HL-60/S4 (cell line): ENCODE results near the gene CDC42BPG.

Experiments
- in situ Hi-C: fragments of 300-500 bp; cut with MboI; formaldehyde crosslinking; loops from 2 replicates; pipeline ENCODE4 v1.14.3; 2022; ENCODE audit warnings: low sequenced_read_pairs

Gene CDC42BPG

DNA sequence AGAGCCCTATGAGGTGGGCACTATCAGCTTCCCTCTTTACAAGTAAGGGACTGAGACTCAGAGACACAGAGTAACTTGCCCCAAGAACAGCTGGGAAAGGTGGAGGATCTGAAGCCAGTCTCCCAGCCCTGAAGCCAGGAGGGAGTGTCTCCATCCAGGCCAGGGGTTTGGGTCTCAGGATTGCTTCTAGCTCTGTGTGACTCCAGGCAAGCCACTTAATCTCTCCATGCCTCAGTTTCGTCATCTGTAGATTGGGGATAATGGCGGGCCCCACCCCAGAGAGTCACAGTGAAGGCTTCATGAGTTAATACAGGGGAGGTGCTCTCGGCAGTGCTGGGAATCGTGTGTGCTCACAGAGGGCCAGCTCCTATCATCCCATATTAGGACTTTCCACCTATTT lies 52.0 kb downstream of the CDC42BPG start:
- in situ Hi-C loops = no loop called here

DNA sequence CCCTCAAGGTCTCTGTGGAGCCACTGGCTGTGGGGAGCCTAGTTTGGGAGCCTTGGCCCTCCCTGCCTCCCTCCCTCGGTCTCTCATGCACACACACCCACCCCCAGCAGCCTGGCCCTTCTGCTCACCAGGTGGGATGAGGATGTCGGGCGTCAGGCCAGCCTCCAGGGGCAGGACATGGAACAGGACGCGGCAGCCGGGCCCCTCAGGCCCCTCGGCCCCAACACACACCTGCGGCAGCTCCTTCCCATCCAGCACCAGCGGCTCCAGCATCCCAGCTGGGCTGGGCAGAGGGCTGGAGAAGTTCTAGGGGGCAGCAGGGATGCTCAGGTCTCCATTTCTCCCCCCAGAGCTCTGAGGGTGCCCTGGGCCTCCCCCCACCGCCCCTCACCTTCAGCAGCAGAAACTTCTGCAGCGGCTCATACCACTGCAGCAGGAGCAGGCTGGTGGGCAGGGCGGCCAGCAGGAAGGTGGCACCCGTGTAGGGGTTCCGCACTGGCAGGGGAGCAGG lies 52.6 kb downstream of the CDC42BPG start:
- in situ Hi-C loops = no loop called here

DNA sequence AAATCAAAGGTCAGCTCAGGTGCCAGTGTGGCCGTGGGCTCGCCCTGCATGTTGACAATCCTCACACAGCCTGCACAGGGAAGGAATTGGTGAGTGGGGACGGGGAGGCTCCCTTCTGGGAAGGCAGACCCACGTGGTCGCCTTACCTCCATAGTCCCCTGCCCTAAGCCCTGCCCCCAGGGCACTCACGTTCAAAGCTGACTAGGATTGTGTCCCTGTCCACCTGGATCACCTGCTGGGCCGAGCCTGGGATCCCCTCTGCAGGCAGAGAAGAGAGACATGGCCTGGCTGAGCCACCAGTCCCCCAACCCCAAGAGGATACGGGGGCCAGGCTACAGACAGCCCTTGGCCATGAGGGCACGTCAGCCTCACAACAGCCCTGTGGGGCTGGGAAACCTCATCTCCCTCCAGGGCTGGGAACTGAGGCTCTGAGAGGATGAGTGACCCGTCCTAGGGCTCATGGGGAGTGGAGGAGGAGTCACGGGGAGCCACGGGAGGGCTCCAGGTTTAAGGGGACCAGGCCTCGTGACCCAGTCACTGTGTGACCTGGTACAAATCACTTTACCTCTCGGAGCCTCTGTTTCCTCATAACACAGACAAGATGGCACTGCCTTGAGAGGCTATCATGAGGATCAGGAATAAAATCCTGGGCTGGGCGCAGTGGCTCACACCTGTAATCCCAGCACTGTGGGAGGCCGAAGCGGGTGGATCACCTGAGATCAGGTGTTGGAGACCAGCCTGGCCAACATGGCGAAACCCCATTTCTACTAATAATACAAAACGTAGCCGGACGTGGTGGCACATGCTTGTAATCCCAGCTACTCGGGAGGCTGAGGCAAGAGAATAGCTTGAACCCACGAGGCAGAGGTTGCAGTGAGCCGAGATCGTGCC lies 54.0 kb downstream of the CDC42BPG start:
- in situ Hi-C loops = no loop called here

DNA sequence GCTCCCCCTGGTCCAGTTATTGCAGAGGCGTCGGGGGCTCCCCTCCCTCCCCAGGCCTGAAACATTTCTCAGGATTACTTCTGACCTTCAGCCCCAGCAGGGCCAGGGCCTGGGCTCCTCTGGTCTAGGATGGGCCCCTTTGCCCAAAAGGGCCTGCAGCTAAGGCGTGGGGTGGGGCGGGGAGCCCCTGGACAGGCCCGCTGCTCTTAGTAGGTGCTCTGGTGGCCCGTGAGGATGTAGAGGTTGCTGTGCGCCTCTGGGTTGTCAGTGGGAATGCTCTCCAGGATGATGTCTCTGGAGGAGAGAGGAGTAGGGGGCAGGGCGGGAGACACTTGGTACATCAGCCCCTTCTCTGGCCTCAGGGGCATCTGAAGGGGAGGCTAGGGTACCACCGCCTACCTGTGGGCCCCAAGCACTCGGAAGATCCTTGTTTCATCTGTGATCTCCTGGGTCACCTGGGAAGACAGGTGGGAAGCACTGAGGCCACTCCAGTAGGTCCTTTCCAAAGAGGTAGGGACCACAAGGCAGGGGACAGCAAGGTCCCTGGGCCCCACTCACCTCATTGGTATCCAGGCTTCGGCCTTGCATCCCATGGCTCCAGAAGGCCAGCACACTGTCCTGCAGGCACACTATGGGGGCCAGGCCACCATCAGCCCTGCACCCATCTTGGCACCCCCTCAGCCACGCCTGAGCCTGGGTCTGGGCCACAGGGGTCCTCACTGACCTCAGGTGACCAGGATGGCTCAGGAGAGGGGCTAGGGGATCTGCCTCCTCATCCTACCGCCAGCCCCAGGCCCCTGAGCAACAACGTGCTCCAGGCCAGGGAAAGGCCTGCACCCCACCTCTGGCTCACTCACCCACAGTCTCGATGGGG lies 54.9 kb downstream of the CDC42BPG start:
- in situ Hi-C loops = no loop called here

DNA sequence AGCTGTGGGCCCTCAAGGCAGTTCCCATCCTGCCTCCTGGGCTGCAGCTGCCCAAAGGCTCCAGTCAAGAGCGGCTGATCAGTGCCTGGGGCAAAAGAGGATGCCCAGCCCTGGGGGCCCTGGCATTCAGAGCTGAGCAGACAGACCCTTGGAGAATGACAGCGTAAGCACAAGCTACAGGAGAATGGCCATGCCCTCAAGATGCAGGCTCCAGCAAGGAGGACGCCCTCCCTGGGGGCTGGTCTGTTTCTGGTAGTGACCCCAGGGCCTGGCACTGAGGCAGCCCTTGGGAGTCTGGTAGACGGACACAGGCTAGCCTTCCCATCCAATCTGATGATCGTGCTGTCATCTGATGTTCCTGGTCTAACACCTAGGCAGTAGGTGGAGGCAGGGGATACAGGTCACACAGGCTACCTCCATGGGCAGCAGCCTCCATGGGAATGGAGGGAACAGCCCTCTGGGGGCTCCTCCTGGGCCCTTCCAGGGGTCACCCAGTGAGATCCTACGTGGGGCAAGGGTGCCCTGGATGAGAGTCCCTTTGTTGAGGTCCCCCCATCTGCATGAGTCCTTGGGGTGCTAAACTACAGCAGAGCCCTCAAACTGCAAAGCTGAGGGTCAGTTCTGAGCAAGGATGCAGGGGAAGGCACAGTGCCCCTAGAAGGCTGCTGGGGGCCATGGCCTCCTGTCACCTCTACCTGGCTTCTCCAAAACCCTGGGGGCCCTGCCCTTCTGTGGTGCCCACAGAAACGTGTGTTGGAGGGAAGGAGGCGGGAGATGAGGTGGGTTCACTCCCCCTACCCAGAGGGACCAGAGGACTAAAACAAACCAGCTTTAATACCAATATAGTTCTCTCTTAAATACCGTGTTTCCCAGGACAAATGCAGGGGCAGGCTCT lies 55.9 kb downstream of the CDC42BPG start:
- in situ Hi-C loops = no loop called here

DNA sequence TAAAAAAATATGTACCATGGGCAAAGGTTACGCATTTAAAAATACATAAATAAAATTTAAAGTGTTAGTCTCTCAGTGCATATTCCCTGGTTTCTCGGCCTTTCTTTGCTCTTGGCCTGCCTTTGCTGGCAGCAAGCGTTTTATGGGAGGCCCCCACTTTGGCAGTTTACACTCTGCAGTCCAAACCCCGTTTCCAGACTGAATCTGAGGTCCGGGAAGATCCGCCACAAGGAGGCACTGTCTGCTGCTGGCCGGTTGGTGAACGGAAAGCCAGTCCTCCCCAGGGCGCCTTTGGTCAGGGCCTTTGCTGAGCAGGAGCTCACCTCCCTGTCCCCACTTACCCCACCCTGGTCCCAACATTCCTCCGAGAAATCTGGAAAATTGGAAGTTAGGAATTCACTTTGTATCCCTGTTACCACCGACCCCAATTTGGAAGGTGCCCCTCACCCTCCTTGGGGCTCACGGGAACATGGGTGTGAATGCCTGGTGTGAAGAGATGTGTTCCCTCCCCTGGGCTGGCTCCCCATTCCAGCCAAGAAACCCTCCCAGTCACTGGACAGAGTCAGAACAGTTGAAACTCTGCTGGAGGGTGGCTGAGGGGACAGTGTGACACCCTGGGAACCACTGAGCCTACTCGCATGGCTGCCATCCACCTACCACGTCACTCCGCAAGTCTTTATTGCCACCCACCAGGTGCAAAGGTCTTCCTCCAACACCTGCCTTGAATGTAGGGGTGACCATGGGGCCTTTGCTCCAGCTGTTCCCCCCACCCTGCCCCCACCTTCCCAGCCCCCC lies 56.7 kb downstream of the CDC42BPG start:
- in situ Hi-C loops = no loop called here

DNA sequence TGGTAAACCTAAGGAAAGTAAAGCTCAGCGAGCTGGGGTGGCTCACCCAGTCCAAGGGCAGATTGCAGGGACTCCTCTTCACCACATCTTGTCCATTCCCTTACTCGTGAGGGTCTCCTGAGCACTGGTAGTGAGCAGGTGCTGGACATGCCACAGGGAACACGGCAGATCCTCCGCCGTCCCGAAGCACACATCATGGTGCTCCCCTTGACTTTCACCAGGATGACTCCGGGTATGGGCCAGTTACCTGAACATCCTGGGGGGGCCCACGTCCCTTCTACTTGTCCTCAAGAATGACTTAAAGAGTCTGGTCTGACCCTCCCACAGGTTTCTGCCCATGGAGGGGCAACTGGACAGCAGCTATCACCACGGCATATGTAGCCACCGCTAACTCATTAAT lies 58.1 kb downstream of the CDC42BPG start:
- in situ Hi-C loops = no loop called here

DNA sequence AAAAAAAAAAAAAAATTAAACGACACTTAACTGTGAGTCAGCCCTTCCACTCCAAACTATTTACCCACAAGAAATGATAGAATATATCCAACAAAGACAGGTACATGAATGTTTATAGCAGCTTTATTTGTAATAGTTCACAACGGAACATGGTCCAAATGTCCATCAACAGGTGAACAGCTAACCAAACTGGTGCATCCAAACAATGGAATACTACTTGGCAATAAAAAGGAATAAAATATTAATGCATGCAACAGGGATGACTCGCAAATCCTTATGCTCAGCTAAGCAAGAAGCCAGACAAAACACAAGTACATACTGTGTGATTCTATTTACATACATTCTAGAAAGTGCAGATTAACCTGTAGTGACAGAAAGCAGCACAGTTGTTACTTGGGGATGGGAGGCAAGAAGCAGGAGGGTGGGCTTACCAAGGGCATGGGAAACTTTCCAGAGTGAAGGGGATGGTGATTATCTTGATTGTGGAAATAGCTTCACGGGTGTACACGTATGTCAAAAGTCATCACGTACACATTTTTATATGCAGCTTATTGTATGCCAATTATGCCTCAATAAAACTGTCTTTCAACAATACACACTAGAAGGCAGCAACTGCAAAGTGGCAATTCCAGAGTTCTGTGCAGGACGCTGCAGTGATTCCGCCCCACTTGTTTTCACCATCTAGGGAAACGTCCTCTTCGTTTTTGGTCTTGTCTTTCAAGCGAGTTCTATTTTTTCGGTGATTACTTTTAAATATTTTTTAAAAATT lies 59.5 kb downstream of the CDC42BPG start:
- in situ Hi-C loops = no loop called here

DNA sequence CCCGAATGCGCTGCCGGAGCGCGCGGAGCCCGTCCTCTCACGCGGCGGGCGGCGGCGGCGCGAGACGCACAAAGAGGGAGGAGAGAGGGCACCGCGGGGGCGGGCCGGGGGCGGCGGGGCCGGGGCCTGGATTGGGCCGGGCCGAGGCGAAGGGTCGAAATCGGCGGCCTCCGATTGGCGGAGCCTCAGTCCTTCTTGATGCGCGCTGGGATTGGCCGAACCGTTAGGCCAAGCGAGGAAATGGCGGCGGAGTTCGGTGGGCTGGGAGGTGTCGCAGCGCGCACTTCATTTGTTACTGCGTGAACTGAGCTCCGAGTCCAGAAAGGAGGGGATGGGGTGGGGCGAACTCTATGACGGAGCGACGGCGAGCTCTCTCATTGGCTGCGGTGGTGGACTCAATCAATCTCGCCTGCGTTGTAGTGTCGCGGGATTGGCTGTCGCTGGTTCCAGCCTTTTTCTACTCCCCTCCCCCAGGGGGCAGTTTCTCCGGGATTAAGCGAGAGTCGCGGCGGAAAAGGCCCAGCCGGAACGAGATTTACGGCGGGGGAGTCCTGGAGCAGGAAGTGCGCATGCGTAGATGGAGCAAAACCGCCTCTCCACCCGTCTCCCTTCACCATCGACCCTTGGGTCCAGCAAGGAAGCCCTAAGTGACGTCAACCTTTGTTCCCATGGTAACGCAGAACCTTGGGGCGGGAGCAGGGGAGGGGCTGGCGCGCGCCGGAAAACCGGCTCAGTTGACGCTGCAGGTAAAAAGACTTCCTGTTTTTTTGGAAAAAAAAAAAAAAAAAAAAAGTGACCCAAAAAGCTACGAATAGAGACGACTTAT lies 65.8 kb downstream of the CDC42BPG start, which contains the start of gene SF1:
SF1 (minus strand) TSS at position 70 of the 826 bp plus-strand sequence. CDS start 150 bp downstream, outside the sequence.
- in situ Hi-C loops = no loop called here

DNA sequence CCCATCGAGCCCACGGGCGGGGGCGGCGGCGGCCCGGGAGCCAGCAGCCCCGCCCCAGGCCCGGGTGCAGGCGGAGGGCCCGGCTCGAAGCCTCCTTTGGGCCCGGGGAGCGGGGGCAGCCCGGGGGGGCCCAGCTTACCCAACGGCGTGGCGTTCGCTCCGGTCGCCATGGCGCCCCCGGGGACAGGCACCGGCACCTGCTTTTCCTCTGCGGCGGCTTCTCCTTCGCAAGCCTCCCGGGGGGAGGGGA lies 66.3 kb downstream of the CDC42BPG start:
- in situ Hi-C loops = no loop called here

DNA sequence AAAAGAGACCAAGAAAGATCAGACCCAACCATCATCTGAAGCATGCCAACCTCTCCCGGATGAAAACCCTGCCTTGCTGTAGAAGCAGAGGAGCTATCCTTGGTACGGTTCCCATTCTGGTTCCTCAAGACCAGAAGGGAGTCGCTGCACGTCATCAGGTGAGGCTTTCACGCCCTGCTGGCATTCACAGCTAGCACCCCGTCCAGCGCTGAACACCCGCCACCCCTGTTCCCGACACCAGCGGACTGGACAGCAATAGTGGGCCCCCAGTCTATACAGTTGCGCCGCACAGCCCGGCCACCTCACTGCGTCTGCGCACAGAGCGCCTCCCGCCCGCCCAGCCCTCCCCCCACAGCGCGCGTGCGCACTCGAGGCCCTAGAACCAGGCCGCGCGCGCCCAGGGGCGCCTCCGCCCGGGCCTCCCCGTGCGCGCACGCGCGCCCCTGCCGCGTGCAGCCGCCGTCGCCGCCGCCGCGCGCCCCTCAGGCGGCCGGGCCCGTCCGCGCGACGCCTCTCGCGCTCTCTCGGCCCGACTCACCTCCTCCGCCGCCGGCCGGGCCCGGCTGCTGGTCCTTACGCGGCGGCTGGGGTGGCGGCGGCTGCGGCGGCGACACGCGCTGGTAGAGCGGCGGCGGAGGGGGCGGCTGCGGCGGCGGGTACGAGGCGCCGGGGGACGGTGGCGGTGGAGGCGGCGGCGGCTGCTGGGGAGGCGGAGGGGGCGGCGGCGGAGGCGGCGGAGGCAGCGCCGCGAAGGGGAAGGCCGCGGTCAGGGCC lies 66.8 kb downstream of the CDC42BPG start:
- in situ Hi-C loops = no loop called here

DNA sequence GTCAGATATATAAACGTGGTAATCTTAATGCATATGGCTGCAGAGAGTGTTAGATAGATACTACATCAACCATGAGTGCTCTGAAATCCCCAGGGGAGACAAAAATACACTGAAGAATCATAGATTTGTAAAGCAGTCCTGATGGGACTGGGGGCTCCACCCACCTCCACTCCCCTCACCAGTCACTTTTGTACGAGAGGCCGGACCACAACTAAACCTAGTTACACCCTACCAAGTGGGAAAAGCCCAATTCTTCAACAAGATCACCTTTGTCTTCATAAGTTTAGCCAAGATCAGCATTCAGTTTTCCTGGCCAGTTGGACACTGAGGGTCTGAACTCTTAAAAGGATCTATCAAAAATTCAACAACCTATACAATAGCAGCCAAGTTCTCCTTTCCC lies 67.6 kb downstream of the CDC42BPG start:
- in situ Hi-C loops = no loop called here

DNA sequence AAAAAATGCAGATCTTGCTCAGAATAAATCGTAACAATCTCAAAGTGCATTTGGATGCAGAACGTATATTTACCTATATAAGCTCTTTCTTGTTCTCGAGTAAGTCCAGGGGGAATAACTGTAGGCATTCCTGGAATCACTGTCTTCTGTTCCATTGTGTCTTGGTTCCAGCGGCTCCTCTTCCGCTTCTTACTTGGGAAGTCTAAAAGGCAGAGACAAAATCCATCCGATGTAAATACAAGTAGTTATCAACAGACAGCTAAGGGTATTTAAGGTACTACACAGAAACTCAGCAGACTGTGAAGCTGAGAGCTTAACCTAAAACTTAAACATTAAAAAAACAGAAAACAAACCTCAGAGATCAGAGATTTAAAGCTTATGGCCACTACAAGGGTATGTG lies 68.0 kb downstream of the CDC42BPG start:
- in situ Hi-C loops = no loop called here

DNA sequence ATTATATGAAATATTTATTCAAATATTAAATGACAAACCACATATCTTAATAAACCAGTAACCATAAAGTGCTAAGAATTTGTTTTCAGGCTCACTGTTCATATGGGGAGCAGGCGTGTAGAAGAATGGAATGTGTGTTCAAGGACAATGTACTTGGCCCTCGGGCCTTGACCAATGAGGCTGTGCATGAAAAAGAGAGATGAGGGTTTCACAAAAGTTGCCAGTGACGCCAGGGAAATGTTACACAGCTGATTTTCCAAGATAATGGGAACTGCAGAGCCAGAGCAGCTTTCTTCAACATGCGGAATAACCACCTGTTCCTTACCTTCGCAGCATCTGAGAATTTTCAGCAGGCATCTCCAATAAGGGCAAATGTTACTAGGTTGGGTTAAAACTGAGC lies 70.3 kb downstream of the CDC42BPG start:
- in situ Hi-C loops = no loop called here
